Measurements from ENCODE around the gene HES5. TPM values are rescaled to one million over a fixed set of nuclear protein-coding genes. Genes with fewer than 3 reads are reported as not detected.

The HES5 gene
- total and polyA plus RNA-seq, 2 experiments from 2014 or later = not detected

GRCh38 chr1:2564815-2565374, 34.8 kb upstream of the HES5 start:
- Histone ChIP-seq H3F3A (ENCODE audit: insufficient read depth) (no peaks in the 10 kb centered on the region), H3K9me2 (ENCODE audit: insufficient read depth) (no peaks in the 10 kb centered on the region), H3K4me3 (no peak overlapping the region), H3K9me3 (ENCODE audit: low read depth) (no peaks in the 10 kb centered on the region), H3K79me2 (ENCODE audit: insufficient read depth) (no peaks in the 10 kb centered on the region), H3K27me3 (replicated peaks; ENCODE audit: insufficient read depth) (peaks cover 18% of the 10 kb centered on the region), H3K4me2 (ENCODE audit: unreplicated experiment) (no peak overlapping the region), H2AFZ (no peak overlapping the region), H3K9ac (no peak overlapping the region), H4K20me1 (ENCODE audit: insufficient read depth) (no peaks in the 10 kb centered on the region), H3K4me1 (ENCODE audit: insufficient read depth) (no peaks in the 10 kb centered on the region), H3K36me3 (ENCODE audit: low read depth) (no peaks in the 10 kb centered on the region), H3K27ac (no peak overlapping the region)
- in situ Hi-C loops (cut with MboI) = no loop called here
- 23% methylated on average over 14 of the region's 14 CpGs for WGBS, 2 experiments (ENCODE audit: low coverage in 1 of 2, low lambda C conversion rate in 2 of 2, missing lambda C conversion rate in 2 of 2)
- no peak for DNase-seq
- no peak for TF ChIP-seq EZH2 (IDR thresholded peaks at IDR 0.05; ENCODE audit: insufficient read depth, poor library complexity, severe bottlenecking)
- no peak for TF ChIP-seq EZH2phosphoT487 (IDR thresholded peaks at IDR 0.05; ENCODE audit: insufficient read depth, low read depth)

GRCh38 chr1:2564006-2564814, 34.1 kb upstream of the HES5 start:
- 65 to 67% methylated on average over 19 to 20 of the region's 20 CpGs for WGBS, 2 experiments (ENCODE audit: low coverage in 1 of 2, low lambda C conversion rate in 2 of 2, missing lambda C conversion rate in 2 of 2)
- no peaks in the 10 kb centered on the region for H3F3A ChIP-seq (ENCODE audit: insufficient read depth)
- no peaks in the 10 kb centered on the region for H4K20me1 ChIP-seq (ENCODE audit: insufficient read depth)
- H3K4me1 ChIP-seq (ENCODE audit: insufficient read depth) = no peaks in the 10 kb centered on the region
- no peak overlapping the region for H3K9ac ChIP-seq
- H3K79me2 ChIP-seq (ENCODE audit: insufficient read depth) = no peaks in the 10 kb centered on the region
- no peaks in the 10 kb centered on the region for H3K9me2 ChIP-seq (ENCODE audit: insufficient read depth)
- H3K36me3 ChIP-seq (ENCODE audit: low read depth) = no peaks in the 10 kb centered on the region
- peaks cover 14% of the 10 kb centered on the region for H3K27me3 ChIP-seq (replicated peaks; ENCODE audit: insufficient read depth)
- H3K4me3 ChIP-seq = no peak overlapping the region
- H3K4me2 ChIP-seq (ENCODE audit: unreplicated experiment) = no peak overlapping the region
- H3K9me3 ChIP-seq (ENCODE audit: low read depth) = no peaks in the 10 kb centered on the region
- no peak for TF ChIP-seq EZH2phosphoT487 (IDR thresholded peaks at IDR 0.05; ENCODE audit: insufficient read depth, low read depth)
- no peak for TF ChIP-seq EZH2 (IDR thresholded peaks at IDR 0.05; ENCODE audit: insufficient read depth, poor library complexity, severe bottlenecking)
- H3K27ac ChIP-seq = no peak overlapping the region
- no peak overlapping the region for H2AFZ ChIP-seq
- DNase-seq = no peak
- in situ Hi-C loops (cut with MboI) = no loop called here

- Histone ChIP-seq H3K36me3 (ENCODE audit: low read depth) (no peaks in the 10 kb centered on the region), H3K9me2 (ENCODE audit: insufficient read depth) (no peaks in the 10 kb centered on the region), H3K4me1 (ENCODE audit: insufficient read depth) (no peaks in the 10 kb centered on the region), H3K4me3 (no peak overlapping the region), H3F3A (ENCODE audit: insufficient read depth) (no peaks in the 10 kb centered on the region), H4K20me1 (ENCODE audit: insufficient read depth) (no peaks in the 10 kb centered on the region), H3K79me2 (ENCODE audit: insufficient read depth) (no peaks in the 10 kb centered on the region), H3K9me3 (ENCODE audit: low read depth) (no peaks in the 10 kb centered on the region), H3K4me2 (ENCODE audit: unreplicated experiment) (no peak overlapping the region), H2AFZ (no peak overlapping the region), H3K27ac (no peak overlapping the region), H3K9ac (no peak overlapping the region), H3K27me3 (replicated peaks; ENCODE audit: insufficient read depth) (peaks cover 14% of the 10 kb centered on the region)
- no peak for DNase-seq
- TF ChIP-seq EZH2 (IDR thresholded peaks at IDR 0.05; ENCODE audit: insufficient read depth, poor library complexity, severe bottlenecking) (no peak), EZH2phosphoT487 (IDR thresholded peaks at IDR 0.05; ENCODE audit: insufficient read depth, low read depth) (no peak)
- in situ Hi-C loops (cut with MboI) = no loop called here
- WGBS, 2 experiments (ENCODE audit: low coverage in 1 of 2, low lambda C conversion rate in 2 of 2, missing lambda C conversion rate in 2 of 2) = 88 to 90% methylated on average over 18 of the region's 18 CpGs
Measured at GRCh38 chr1:2563205-2563604, 33.1 kb upstream of the HES5 start.

- Histone ChIP-seq H3K9me2 (ENCODE audit: insufficient read depth) (no peaks in the 10 kb centered on the region), H2AFZ (no peak overlapping the region), H3K4me3 (no peak overlapping the region), H3K27ac (no peak overlapping the region), H3K27me3 (replicated peaks; ENCODE audit: insufficient read depth) (peaks cover 14% of the 10 kb centered on the region), H3F3A (ENCODE audit: insufficient read depth) (no peaks in the 10 kb centered on the region), H3K4me2 (ENCODE audit: unreplicated experiment) (no peak overlapping the region), H3K9me3 (ENCODE audit: low read depth) (no peaks in the 10 kb centered on the region), H3K79me2 (ENCODE audit: insufficient read depth) (no peaks in the 10 kb centered on the region), H3K36me3 (ENCODE audit: low read depth) (no peaks in the 10 kb centered on the region), H3K9ac (no peak overlapping the region), H3K4me1 (ENCODE audit: insufficient read depth) (0 out of 2 replicates have a peak, but pooled peaks cover under 1% of the 10 kb centered on the region), H4K20me1 (ENCODE audit: insufficient read depth) (no peaks in the 10 kb centered on the region)
- WGBS, 2 experiments (ENCODE audit: low coverage in 1 of 2, low lambda C conversion rate in 2 of 2, missing lambda C conversion rate in 2 of 2) = 80 to 82% methylated on average over 20 to 24 of the region's 24 CpGs
- DNase-seq = peak; percentile 27
- in situ Hi-C loops (cut with MboI) = no loop called here
- TF ChIP-seq EZH2 (IDR thresholded peaks at IDR 0.05; ENCODE audit: insufficient read depth, poor library complexity, severe bottlenecking) = no peak
- TF ChIP-seq EZH2phosphoT487 (IDR thresholded peaks at IDR 0.05; ENCODE audit: insufficient read depth, low read depth) = no peak
Measured at GRCh38 chr1:2561898-2562895, 32.1 kb upstream of the HES5 start.

Data from GM23248 (cell line).